Putamen (tissue), 1 donor: ENCODE results near the gene TRIM28.
"Not testable (repeated sequence)": the region's sequence is repeated elsewhere in the genome, so short reads cannot be mapped to it uniquely, and the experiment has no call there.

Experiments
- DNase-seq: peaks from one replicate; pipeline ENCODE4 v3.0.0-alpha.2; 2016; ENCODE audit warnings: low spot score

The TRIM28 gene

DNA sequence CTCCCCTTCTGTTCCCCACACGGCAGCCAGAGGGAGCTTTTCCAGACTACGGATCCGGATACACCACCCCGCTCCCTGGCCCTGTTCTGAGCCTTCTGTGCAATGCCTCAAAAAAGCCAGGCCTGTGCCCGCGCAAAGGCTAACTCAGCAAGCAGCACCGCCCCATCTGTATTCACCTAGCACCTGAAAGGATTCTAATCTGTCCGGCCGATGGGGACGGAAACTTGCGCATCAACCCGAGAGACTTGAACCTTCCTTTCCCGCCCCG, 24.8 kb upstream of the TRIM28 start:
- peak; percentile 50 for DNase-seq

DNA sequence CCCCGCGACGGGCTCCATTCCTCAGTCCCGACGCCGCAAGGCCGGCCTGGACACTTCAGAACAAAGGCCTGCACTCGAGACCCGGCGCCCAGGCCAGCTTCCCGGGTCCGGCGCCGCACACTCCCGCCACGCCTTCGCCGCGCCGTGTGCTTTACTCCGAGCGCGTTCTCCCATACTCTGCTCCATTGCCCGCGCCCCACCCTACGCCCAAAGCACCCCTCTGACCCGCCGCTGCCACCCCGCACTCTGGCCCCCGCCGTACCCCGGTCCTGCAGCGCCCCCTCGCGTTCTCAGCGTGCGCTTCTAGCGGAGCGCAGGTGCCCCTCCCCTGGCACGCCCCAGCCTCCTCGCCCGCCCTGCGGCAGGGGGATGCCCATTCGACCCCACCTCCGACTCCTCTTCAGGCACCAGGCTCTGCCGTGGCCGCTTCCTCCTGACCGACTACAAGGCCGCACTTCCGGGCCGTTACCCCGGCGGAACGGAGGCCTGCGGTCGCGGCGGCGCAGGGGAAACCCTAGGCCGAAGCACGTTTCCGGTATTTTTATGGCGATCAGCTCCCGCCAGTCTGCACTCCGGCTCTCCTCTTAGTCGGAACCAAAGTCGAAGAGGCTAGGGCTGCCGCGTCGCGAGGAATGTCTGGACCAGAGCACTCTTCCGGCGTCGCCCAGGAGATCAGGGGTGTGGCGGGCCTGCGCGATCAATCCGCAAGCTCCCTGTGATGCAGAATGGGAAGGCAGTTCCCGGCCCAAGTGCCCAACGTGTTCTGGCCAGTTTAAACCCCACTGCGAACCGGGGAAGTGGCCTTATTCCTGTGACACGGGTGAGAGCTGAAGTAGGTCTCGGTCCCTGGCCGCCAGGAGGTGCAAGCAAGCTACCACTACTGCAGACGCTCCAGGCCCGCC, 24.3 kb upstream of the TRIM28 start, which contains the start of gene ZBTB45:
Gene ZBTB45, minus strand, starts transcription at position 456 of the 902 bp plus-strand sequence. CDS start 2,137 bp downstream, outside the sequence.
- peak; percentile 95 for DNase-seq

- DNase-seq, result no peak
These were observed 23.6 kb upstream of the TRIM28 start for GRCh38 chr19:58520257-58520599.

GRCh38 chr19:58521651-58522050, 22.2 kb upstream of the TRIM28 start:
- no peak for DNase-seq

DNA sequence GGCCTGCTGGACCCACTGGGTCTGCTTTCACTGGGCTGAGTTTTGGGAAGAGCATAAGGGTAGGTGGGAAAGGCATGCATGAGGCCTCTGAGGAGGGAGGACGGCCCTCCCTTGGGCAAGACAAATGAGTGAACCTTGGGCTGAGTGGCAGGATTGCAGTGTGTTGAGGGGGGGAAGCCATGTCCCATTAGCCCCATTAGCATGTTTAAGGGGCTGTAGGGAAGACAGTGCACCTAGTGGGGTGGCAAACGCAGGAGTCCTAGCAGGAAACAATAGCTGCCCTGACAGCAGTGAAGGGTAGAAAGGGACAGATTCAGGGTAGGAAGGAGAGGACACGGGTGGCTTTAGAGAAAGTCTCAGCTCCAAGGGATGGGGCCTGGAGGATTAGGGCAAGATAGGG, 21.2 kb upstream of the TRIM28 start:
- DNase-seq, result no peak

GRCh38 chr19:58529405-58529804, 14.5 kb upstream of the TRIM28 start:
- no peak for DNase-seq

- DNase-seq, result no peak
These were observed 12.6 kb upstream of the TRIM28 start for GRCh38 chr19:58531034-58531840.

DNA sequence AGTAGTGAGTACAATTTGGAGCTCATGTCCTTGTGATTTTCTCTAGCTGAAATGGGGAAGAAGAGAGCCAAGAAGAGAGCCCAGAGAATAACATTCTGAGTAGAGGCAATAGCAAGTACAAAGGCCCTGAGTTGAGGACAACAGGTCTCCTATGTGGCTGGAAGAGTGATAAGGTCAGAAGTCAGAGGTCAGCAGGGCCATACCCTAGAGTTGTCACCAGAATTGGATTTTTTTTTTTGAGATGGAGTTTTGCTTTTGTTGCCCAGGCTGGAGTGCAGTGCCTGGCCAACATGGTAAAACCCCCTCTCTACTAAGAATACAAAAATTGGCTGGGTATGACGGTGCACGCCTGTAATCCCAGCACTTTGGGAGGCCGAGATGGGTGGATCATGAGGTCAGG, 8.0 kb upstream of the TRIM28 start:
- no peak for DNase-seq

DNA sequence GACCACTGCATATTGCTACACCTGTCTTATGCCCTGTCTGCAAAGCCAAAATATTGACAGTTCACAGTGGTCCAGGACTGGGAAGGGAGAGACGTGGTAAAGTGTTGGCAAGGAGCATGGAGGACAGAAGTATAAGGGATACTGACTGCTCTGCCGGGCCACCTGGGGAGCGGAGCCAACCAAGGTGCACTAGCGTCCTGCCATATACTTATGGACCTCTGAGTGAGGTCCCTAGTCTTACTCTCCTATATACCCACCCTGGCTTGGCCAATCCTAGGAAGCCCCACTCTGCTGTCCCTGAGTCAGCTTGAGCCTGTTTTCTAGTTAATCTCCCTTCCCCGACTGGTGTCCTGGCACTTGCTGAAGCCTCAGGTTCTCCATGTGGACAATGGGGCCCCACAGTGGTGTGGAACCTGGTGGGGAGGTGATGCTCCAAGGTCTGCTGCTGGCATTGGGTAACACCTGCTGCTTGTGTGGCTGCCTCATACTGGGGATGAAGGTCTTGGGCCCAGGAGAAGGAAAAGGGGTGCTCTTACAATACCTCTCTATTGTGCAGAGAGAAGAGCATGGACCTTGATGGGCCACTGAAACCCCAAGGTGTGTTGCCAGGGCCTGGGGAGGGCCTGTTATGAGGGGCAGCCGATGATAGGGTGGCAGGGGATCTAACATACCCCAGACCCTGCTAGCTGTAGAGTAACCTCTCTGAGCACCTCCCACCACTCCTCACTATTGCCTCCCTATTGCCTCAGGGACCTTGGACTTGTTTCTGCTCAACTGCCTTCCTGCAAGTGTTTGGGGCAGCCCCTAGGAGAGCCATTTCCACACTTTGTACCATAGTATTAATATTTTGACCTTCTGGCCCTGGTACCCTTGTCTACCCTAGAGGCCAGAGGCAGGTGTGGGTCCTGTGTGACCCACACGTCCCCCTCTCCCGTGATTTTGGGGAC, 6.7 kb upstream of the TRIM28 start:
- DNase-seq, result no peak

GRCh38 chr19:58538257-58539168, 5.4 kb upstream of the TRIM28 start:
- DNase-seq, result no peak

DNA sequence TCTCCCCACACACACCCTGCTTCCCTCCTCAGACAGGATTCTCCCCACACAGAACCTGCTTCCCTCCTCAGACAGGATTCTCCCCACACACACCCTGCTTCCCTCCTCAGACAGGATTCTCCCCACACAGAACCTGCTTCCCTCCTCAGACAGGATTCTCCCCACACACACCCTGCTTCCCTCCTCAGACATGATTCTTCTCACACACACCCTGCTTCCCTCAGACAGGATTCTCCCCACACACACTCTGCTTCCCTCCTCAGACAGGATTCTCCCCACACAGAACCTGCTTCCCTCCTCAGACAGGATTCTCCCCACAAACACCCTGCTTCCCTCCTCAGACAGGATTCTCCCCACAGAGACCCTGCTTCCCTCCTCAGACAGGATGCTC, 4.7 kb upstream of the TRIM28 start:
- not testable (repeated sequence) for DNase-seq

GRCh38 chr19:58542641-58543372, 1.1 kb upstream of the TRIM28 start:
- DNase-seq, result not testable (repeated sequence)

DNA sequence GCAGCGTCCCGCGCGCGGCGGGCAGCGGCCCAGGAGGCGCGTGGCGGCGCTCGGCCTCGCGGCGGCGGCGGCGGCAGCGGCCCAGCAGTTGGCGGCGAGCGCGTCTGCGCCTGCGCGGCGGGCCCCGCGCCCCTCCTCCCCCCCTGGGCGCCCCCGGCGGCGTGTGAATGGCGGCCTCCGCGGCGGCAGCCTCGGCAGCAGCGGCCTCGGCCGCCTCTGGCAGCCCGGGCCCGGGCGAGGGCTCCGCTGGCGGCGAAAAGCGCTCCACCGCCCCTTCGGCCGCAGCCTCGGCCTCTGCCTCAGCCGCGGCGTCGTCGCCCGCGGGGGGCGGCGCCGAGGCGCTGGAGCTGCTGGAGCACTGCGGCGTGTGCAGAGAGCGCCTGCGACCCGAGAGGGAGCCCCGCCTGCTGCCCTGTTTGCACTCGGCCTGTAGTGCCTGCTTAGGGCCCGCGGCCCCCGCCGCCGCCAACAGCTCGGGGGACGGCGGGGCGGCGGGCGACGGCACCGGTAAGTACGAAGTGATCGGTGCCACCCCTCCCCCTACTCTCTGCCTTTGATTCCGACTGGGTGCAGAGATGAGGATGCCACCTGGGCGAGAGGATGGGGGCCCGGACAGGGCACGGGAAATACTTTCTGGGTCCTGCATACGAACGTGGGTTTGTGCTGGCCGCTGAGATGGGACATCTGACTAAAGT, 874 bp downstream of the TRIM28 start:
- no peak for DNase-seq

DNA sequence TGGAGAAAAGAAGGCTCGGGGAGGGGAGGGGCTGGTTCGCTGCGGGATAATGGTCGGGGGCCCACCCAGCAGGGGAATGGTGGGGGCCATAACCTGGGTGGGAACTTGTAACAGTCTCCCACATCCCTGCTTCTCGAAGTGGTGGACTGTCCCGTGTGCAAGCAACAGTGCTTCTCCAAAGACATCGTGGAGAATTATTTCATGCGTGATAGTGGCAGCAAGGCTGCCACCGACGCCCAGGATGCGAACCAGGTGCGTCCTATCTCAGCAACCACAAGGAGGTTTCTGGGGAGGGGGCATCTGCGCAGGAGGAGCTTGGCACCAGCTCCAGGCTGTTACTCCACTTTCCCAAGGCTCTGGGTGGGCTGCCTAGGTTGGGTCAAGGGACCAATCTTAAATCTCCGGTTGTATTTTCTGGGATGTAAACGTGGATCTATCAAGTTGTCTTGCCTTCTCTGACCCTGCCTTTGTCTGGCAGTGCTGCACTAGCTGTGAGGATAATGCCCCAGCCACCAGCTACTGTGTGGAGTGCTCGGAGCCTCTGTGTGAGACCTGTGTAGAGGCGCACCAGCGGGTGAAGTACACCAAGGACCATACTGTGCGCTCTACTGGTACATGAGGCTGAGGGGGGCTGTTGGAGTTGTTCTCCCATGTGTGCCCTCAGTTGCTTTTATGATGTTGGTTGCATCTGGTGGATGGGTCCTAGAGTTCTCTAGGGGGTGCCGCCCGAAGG, 1.6 kb downstream of the TRIM28 start:
- DNase-seq, result no peak

- no peak for DNase-seq
These were observed 2.2 kb downstream of the TRIM28 start for GRCh38 chr19:58546019-58546530.

- DNase-seq, result no peak
These were observed 3.8 kb downstream of the TRIM28 start for GRCh38 chr19:58547323-58548312.

DNA sequence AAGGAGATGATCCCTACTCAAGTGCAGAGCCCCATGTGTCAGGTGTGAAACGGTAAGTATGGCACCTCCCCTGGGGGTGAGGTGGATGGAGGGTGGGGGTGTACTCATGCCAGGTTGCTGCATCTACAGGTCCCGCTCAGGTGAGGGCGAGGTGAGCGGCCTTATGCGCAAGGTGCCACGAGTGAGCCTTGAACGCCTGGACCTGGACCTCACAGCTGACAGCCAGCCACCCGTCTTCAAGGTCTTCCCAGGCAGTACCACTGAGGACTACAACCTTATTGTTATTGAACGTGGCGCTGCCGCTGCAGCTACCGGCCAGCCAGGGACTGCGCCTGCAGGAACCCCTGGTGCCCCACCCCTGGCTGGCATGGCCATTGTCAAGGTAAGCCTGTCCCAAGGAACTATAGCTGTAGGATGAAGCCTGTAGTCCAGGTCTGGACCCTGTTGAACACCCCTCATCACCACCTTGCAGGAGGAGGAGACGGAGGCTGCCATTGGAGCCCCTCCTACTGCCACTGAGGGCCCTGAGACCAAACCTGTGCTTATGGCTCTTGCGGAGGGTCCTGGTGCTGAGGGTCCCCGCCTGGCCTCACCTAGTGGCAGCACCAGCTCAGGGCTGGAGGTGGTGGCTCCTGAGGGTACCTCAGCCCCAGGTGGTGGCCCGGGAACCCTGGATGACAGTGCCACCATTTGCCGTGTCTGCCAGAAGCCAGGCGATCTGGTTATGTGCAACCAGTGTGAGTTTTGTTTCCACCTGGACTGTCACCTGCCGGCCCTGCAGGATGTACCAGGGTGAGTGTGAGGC, 5.2 kb downstream of the TRIM28 start:
- no peak for DNase-seq
